Activated naive CD4-positive, alpha-beta T cell (primary cell): ENCODE measurements around the gene MUC21.
"Not testable (repeated sequence)": the region's sequence is repeated elsewhere in the genome, so short reads cannot be mapped to it uniquely, and the experiment has no call there.

ENCODE experiments used
- DNase-seq, 4 experiments: peaks; one replicate each; lab custom pipeline; 2025; lab: John Stamatoyannopoulos, UW

MUC21 gene

GRCh38 chr6:30969171-30969570 lies 14.3 kb upstream of the MUC21 start:
- not testable (repeated sequence) for DNase-seq

GRCh38 chr6:30970946-30971345 lies 12.6 kb upstream of the MUC21 start:
- no peak for DNase-seq

GRCh38 chr6:30972816-30973215 lies 10.7 kb upstream of the MUC21 start:
- no peak for DNase-seq

GRCh38 chr6:30974490-30975252 lies 8.8 kb upstream of the MUC21 start:
- DNase-seq, result no peak

GRCh38 chr6:30979141-30979540 lies 4.4 kb upstream of the MUC21 start:
- DNase-seq, result no peak

GRCh38 chr6:30979690-30980089 lies 3.8 kb upstream of the MUC21 start:
- DNase-seq, result no peak

DNA sequence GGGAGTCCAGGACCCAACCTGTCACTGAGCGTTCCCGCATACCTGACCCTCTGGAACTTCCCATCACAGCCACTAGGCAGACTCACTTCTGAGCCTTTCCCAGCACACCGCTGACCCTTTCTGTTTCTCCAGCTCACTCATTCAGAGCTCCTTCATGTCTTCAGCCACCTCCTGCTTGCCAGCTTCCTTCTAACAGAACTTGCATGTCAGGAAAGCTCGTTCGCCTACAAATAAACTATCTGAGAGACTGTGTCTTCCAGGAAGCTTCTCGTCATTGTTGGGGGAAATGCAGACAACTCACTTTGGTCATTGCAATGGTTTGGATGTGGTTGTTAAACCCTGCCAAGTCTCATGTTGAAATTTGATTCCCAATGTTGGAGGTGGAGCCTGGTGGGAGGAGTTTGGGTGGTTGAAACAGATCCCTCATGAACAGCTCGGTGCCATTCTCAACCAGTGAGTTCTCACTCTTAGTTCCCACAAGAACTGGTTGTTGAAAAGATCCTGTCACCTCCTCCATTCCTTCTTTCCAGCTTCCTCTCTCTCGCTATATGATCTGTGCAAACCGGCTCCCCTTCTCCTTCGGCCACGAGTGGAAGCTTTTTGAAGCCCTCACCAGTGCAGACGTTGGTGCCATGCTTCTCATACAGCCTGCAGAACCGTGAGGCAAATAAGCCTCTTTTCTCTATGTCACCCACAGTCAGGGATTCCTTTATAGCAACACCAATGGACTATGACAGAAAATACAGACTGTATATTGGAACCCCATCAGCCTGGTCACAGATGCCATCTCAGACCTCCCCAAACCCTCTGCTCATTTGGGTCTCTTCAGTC lies 1.4 kb upstream of the MUC21 start:
- DNase-seq, result no peak

DNA sequence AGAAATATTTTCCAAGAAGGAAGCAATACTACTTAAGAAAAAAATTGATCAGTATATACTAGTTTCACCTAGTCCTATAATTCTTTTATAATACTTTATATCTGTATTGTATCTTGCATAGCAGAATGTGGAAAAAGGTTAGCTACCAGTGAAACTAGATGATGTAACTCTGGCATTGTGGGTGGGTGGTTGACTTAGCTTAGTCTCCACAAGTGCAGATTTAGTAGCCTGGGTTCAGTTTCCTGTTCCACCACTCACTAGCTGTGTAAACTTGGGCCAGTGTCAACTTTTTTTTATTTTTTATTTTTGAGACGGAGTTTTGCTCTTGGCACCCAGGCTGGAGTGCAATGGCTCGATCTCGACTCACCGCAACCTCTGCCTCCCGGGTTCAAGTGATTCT lies 2.0 kb downstream of the MUC21 start:
- DNase-seq, result no peak

DNA sequence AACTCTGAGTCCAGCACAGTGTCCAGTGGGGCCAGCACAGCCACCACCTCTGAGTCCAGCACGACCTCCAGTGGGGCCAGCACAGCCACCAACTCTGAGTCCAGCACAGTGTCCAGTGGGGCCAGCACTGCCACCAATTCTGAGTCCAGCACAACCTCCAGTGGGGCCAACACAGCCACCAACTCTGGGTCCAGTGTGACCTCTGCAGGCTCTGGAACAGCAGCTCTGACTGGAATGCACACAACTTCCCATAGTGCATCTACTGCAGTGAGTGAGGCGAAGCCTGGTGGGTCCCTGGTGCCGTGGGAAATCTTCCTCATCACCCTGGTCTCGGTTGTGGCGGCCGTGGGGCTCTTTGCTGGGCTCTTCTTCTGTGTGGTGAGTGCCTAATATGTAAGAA lies 3.8 kb downstream of the MUC21 start:
- DNase-seq, result no peak

DNA sequence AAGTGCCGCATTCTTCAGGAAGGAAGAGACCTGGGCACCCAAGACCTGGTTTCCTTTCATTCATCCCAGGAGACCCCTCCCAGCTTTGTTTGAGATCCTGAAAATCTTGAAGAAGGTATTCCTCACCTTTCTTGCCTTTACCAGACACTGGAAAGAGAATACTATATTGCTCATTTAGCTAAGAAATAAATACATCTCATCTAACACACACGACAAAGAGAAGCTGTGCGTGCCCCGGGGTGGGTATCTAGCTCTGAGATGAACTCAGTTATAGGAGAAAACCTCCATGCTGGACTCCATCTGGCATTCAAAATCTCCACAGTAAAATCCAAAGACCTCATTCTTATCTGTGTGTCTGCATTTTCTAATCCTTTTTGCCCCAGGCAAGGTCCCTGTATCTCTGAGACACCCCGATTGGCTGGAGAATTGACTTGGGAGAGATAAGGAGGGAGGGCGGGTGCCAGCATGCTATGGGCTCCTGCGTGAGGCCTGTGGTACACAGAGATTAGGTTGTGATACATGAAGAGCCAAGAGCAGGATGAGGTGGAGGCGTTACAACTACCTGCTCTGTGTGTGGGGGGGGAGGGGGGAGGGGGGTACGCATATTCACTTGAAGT lies 4.8 kb downstream of the MUC21 start:
- no peak for DNase-seq

DNA sequence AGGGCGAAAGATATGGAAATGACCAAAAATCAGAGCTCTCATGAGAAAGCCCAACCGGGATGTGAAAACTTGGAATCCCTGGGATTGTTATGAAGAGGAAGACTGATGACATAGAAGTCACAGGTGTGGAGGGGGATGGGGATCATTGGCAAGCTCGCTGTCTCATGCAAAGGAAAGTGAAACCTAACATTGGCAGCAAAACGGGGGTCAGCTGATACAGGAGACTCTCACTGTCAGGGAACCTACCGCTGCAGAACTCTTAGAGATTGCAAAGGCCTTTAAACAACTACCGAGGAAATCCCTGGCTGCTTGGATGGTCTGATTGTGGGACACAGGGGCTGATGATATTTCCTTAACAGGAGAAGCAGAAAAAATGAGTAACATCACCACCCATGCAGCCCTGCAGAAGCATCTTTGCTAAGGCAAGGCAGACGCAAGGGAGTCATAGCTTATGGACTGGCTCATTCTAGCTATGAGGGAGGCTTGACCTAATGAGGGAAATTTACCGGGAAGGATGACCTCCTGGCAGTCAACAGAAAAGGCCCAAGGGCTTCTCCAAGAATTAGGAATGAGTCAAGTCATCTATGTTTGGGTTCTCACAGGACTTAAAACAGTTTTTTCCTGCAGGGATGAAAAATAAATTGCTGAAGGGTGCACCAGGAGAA lies 7.0 kb downstream of the MUC21 start:
- DNase-seq, result no peak

DNA sequence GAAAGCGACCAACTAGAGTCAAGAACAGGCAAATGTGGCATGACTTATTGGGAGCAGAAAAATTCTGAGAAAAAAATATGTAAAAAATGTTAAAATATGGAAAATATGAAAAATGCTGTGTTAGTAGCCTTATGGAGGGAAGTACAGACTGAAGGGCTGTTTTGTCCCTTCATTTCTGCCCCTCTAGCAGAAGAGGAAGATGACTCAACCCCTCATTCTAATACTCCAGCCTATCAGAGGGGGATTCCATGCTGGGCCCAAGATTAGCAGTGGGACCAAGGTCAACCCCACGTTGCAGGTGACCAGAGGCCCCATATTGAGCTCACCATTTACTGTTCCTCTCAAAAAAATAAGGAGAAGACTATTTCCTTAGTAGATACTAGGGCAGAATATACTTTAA lies 8.4 kb downstream of the MUC21 start:
- DNase-seq, result no peak

- no peak for DNase-seq
Observed at GRCh38 chr6:30997301-30997700, 13.8 kb downstream of the MUC21 start.

- no peak for DNase-seq
Observed at GRCh38 chr6:30998785-30999184, 15.3 kb downstream of the MUC21 start.

- not testable (repeated sequence) for DNase-seq
Observed at GRCh38 chr6:31000067-31000860, 16.7 kb downstream of the MUC21 start.

- DNase-seq, result no peak
Observed at GRCh38 chr6:31001281-31001888, 17.9 kb downstream of the MUC21 start.

- DNase-seq, result no peak
Observed at GRCh38 chr6:31002471-31002870, 19.0 kb downstream of the MUC21 start.

DNA sequence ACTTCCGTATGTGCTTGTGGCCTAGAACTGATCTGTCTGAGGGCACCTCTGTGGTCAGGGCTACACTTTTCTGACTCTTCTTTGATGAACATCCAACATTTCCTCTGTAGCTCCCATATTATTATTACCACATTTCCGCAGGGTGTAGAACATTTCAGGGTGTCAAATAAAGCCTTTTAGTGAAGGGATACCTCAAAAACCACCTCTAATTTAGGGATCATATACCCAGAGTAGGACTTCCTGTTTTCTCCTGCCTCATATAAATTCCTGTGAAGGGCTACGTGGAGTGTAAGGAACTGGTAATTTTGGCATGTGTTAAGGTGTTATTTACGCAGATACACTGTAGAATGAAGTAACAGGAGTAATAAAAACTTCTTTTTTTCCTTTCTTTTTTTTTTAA lies 21.3 kb downstream of the MUC21 start:
- no peak for DNase-seq

DNA sequence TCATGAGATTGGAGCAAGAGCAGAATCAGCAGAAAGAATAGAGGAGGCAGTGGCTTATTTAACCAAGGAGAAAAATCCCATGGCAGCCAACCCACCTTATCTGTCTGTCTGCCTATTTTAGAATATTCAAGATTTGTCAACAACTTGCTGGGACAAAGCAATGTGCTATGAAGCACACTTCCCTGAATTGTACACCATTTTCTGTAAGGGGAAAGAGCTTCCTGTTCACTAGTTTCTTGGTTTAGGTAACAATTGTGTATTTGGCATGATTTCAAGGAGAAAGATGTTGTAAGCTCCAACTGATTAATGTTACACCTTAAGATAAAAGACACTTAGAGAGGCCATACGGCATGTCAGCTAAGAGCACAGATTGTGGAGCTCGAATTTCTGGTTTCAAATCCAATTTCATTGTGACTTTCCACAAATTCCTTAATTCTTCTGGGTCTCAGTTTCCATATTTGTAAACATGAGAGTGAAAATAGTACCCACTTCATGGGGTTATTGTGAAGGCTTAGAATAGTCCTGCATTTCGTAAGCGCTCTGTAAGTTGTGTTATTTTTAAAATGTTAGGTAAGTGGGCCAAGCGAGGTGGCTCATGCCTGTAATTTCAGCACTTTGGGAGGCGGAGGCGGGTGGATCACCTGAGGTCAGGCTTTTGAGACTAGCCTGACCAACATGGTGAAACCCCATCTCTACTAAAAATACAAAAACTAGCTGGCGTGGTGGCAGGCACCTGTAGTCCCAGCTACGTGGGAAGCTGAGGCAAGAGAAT lies 21.9 kb downstream of the MUC21 start:
- DNase-seq, result no peak

GRCh38 chr6:31007694-31008093 lies 24.2 kb downstream of the MUC21 start:
- DNase-seq, result no peak
